ENCODE measurements around the gene GLIPR2.

The GLIPR2 gene

DNA sequence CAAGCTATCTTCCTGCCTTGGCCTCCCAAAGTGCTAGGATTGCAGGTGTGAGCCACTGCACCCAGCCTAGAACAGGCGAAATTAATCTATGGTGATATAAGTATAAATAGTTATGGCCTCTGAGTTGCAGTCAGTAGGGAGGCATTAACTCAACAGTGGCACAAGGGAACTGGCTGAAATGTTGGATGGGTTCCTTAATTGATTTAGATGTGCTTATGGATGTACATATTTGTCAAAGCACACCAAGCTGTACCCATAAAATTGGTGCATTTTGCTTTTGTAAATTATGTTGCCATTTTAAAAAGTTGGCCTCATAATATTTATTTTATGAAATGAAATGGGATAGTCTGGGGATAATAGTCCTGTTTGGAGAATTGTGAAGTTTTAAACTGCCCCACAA lies 36.8 kb upstream of the GLIPR2 start:
- TF ChIP-seq, protein P1, sequence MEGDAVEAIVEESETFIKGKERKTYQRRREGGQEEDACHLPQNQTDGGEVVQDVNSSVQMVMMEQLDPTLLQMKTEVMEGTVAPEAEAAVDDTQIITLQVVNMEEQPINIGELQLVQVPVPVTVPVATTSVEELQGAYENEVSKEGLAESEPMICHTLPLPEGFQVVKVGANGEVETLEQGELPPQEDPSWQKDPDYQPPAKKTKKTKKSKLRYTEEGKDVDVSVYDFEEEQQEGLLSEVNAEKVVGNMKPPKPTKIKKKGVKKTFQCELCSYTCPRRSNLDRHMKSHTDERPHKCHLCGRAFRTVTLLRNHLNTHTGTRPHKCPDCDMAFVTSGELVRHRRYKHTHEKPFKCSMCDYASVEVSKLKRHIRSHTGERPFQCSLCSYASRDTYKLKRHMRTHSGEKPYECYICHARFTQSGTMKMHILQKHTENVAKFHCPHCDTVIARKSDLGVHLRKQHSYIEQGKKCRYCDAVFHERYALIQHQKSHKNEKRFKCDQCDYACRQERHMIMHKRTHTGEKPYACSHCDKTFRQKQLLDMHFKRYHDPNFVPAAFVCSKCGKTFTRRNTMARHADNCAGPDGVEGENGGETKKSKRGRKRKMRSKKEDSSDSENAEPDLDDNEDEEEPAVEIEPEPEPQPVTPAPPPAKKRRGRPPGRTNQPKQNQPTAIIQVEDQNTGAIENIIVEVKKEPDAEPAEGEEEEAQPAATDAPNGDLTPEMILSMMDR (IDR thresholded peaks at IDR 0.05; ENCODE audit: borderline replicate concordance, insufficient read depth, low read depth, low read length), result no peak
- no peak overlapping the region for H3K4me3 ChIP-seq (ENCODE audit: low read depth, low read length)

DNA sequence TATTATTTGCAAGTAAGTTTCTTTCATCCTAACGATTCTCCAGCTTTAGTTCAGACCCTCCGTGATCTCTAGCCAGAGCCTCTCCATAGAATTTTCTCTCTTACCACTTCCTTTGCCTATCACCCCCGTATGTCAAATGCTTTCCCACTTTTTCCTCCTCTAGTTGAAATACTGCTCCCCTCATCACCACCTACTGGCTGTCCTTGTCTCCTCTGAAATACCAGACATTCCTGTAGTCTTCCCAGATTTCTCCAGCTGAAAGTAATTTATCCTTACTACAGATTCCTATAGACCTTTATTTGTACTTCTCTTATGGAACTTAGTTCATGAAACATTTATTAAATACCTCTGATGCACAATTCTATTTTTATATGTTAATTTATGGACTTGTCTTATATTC lies 36.0 kb upstream of the GLIPR2 start:
- TF ChIP-seq, protein P1 (IDR thresholded peaks at IDR 0.05; ENCODE audit: borderline replicate concordance, insufficient read depth, low read depth, low read length), result no peak
- no peak overlapping the region for H3K4me3 ChIP-seq (ENCODE audit: low read depth, low read length)

DNA sequence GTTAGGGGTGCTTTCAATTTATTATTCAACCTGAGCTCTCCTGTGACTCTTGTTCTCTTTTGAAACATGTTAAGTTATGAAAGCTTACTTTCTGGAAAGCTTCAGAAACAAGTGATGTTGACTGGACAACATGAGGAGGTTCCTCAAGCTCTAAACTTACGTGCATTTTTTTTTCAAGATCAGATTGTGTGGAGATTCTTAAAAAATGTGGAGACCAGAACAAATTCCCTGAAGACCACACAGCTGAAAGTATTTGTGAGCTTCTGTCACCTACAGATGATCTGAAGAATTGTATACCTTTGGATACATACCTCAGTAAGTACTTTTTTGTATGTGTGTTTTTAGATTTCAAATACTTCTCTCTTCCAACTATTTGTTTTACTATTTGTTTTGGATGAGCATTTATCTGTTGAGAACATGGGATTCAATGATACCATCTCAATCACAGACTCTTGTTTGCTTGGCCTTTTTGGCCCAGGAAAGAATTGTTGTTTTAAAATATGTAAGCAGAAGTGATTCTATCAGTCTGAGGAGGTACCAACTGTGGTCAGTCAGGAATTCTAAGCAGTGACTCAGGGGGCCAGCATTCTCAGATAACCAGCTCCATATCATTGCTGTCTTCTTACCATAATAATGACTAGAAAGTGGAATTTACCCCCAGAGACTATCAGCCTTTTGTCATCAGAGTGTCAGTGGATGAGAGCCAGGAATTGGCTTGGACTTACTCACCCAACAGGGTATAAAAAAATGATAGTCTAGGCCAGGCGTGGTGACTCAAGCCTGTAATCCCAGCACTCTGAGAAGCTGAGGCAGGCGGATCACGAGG lies 34.4 kb upstream of the GLIPR2 start:
- TF ChIP-seq, protein P1 (IDR thresholded peaks at IDR 0.05; ENCODE audit: borderline replicate concordance, insufficient read depth, low read depth, low read length), result no peak
- H3K4me3 ChIP-seq (ENCODE audit: low read depth, low read length), result no peak overlapping the region

DNA sequence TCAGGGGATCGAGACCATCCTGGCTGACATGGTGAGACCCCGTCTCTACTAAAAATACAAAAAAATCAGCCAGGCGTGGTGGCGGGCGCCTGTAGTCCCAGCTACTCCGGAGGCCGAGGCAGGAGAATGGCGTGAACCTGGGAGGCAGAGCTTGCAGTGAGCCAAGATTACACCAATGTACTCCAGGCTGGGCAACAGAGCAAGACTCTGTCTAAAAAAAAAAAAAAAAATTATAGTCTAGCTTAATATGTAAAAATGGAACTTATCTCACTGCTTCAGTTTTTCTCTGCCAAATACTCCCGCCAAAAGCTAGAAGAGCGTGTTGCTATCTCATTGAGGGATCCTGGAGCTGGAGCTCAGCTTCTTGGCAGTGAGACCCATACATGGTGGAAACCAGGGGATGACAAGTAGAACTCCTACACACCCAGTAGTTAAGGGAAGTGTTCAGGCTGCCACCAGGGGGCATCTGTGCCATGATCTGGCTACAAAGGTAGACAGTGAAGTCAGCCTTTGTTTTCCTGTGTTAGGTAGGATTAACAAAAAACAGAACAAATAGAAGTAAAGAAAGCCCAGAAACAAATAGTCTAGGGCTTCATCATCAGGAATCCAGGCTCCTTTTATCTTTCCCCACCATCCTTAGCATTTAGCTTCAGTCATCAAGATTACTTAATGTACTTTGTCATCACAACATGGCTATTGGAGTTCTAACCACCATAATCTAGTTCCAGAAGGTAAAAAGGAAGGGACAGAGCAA lies 33.6 kb upstream of the GLIPR2 start:
- TF ChIP-seq, protein P1 (IDR thresholded peaks at IDR 0.05; ENCODE audit: borderline replicate concordance, insufficient read depth, low read depth, low read length), result peak; percentile 77
- H3K4me3 ChIP-seq (ENCODE audit: low read depth, low read length), result no peak overlapping the region

DNA sequence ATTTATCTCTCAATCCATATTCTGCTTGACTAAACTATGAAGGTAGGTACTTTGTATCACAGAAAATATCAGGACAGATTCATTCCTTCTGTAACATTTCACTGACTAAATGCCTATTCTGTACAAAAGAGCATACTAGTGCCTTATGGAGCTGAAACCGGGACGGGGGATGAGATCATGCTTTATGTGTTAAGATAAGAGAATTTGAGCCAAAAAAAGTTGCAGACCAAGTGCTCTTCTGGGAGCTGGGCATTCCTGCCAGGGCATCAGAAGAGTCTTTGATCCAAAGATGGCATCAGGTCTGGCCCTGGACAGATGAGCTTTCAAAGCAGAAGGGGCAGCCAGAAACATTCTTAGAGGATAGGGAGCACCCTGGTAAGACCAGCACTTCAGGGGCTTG lies 27.5 kb upstream of the GLIPR2 start:
- TF ChIP-seq, protein P1 (IDR thresholded peaks at IDR 0.05; ENCODE audit: borderline replicate concordance, insufficient read depth, low read depth, low read length), result no peak
- H3K4me3 ChIP-seq (ENCODE audit: low read depth, low read length), result no peak overlapping the region

DNA sequence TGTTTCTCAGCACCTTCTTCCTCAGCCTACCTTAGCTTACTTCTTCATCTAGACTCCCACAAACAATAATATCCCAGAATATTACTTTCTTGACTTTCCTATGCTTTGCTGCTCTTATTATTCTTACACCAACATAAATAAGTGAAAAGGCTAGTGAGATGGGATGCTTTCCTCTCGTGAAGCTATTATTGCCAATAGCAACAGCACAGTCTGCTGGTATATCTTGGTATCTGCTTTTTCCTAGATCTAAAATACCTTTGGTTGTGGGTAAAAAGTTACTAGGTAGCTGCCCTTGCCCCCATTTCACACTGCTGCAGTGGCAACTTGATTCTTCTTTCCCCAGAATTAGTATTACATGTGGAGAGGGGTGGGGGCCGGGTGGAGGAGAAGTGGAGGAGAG lies 26.1 kb upstream of the GLIPR2 start:
- TF ChIP-seq, protein P1 (IDR thresholded peaks at IDR 0.05; ENCODE audit: borderline replicate concordance, insufficient read depth, low read depth, low read length), result no peak

More for the DNA sequence above, 26.1 kb upstream of the GLIPR2 start:
- H3K4me3 ChIP-seq (ENCODE audit: low read depth, low read length), result no peak overlapping the region
